GM12872 (cell line): ENCODE data around the gene MARCO.

Experiments
- TF ChIP-seq, protein P1 (sequence below): IDR thresholded peaks from 3 replicates; pipeline ENCODE4 v1.5.1; 2011; ENCODE audit warnings: low read depth, mild to moderate bottlenecking, low read length, moderate library complexity; ENCODE audit not compliant: insufficient read depth

MARCO gene

DNA sequence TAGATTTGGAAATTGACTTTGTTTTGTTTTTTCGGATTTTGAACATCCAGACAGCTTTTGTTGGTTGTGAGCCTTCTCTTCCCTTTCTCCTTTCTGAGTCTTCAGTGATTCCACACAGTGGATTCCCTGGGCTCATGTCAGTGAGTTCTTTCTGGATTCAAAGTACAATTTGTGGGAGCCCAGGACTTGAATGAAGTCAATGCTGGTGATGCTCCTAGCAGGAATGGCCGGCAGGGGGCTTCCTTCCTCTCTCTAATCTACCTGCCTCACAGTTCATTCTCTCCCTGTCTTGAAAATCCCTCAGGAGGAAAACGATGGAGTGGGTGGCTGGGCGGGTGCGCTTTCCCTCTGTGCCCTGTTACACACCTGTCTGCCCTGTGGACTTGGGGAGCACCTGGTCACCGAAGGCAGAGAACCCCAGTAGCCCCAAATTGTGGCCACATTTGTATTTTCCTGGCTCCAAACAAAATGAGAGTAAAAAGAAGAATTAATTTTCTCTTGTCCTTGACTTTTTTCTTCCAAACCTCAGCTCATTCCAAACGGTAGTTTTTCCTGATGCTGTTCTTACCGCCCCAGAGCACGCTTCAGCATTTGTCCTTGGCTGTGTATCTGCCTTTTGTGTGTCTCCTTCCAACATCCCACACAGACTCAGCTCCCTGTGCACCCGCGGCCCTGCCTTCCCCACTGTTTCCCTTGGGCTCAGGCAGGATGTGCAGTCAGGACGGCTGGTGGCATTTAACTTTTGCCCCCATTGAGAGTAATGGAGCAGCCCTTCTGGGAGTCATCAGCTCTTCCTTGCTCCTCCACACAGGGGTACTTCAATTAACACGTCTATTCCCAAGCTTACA lies 86.6 kb downstream of the MARCO start:
- TF ChIP-seq, protein P1, sequence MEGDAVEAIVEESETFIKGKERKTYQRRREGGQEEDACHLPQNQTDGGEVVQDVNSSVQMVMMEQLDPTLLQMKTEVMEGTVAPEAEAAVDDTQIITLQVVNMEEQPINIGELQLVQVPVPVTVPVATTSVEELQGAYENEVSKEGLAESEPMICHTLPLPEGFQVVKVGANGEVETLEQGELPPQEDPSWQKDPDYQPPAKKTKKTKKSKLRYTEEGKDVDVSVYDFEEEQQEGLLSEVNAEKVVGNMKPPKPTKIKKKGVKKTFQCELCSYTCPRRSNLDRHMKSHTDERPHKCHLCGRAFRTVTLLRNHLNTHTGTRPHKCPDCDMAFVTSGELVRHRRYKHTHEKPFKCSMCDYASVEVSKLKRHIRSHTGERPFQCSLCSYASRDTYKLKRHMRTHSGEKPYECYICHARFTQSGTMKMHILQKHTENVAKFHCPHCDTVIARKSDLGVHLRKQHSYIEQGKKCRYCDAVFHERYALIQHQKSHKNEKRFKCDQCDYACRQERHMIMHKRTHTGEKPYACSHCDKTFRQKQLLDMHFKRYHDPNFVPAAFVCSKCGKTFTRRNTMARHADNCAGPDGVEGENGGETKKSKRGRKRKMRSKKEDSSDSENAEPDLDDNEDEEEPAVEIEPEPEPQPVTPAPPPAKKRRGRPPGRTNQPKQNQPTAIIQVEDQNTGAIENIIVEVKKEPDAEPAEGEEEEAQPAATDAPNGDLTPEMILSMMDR = peak; percentile 75

DNA sequence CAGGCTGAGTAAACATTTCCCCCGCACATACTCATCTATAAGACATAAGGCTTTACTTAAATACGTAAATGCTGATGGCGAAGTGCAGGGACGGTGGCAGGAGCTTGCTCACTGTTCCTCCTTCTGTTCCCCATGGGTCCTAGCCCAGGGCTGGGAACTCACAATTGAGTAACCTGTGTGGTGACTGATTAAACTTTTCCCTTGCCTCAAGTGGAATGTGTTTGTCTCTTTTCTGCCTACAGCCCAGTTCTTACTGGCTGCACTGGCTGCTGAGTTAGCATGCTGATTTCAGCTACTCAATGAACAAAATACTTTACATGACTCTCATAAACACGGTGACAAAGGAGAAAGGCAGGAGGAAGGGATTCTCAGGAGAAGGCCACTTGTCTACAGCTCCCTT lies 87.3 kb downstream of the MARCO start:
- TF ChIP-seq, protein P1 = no peak

DNA sequence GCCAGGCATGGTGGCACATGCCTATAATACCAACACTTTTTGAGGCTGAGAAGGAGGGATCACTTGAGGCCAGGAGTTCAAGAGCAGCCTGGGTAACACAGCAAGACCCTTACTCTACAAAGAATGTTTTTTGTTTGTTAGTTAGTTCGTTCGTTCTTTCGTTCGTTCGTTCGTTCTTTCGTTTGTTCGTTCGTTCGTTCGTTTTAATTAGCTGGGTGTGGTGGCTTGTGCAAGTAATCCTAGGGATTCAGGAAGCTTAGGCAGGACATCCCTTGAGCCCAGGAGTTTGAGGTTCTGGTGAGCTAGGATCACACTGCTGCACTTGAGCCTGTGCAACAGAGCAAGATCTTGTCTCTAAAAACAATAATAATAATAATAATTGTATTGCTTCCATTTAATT lies 98.7 kb downstream of the MARCO start:
- TF ChIP-seq, protein P1 = no peak
